ENCODE results near the gene MYO15A. TPM values are rescaled to one million over a fixed set of nuclear protein-coding genes. Genes with fewer than 3 reads are reported as not detected.
"Not testable (repeated sequence)": the region's sequence is repeated elsewhere in the genome, so short reads cannot be mapped to it uniquely, and the experiment has no call there.

The MYO15A gene
- polyA plus RNA-seq, 3 donors = 1.7 to 3.2 (median 2.3) TPM

DNA sequence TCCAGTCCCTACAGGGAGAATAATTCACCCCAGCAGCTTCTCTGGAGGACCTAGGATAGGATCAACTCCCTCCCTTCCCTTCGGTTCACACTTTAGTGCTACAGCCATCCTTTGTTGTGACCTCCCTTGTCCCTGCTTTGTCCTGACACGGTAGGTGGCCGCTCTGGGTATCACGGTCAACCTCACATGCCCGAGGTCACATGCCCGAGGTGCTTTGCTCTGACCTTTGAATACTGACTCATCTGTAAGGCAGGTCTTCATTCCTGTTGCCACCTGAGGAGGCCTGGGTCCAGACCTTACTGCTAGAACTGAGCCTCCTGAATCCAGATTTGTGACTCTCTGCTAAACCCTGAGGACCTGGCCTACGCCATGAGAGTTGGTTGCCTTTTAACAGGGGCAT is 94.8 kb downstream of the MYO15A start:
- no peak for DNase-seq (ENCODE audit: low read depth in 3 of 3, low spot score in 2 of 3)

DNA sequence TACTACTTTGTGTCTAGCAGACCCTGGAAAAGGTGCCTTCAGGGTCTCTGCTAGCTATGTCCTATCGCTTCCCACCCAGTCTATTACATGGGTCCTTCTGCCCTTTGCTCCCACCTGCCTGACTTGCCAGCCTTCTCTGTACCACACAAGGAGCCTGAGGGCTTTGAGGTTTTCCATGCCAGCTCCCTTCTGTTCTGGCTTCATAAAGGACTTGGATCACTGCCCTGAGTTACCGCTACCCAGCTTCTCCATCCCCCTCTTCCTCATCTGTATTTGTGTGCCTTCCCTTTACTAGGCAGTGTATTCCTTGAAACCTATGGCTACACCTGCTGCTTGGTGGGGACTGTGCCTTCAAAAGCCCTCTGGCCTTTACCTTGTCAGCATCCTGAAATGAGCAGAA is 97.3 kb downstream of the MYO15A start:
- DNase-seq (ENCODE audit: low read depth in 3 of 3, low spot score in 2 of 3) = no peak

DNA sequence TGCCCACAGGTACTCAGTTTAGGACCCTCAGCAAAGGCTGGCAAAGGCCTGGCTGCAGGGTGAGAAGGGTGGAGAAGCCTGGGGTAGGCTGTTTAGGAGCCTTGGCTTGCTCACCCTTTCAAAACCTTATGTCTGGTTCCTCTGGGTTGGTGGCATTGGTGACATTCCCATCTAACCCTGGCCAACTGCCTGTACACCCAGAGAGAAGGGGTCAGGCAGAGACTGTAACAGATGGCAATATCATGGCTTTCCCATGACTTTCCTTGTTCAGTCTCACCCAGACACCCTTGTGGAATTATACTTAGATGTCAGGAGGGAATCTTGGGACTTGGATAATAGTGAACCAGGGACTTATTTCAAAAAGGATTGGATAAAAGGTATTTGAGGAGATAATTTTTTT is 98.4 kb downstream of the MYO15A start:
- DNase-seq (ENCODE audit: low read depth in 3 of 3, low spot score in 2 of 3) = no peak

DNA sequence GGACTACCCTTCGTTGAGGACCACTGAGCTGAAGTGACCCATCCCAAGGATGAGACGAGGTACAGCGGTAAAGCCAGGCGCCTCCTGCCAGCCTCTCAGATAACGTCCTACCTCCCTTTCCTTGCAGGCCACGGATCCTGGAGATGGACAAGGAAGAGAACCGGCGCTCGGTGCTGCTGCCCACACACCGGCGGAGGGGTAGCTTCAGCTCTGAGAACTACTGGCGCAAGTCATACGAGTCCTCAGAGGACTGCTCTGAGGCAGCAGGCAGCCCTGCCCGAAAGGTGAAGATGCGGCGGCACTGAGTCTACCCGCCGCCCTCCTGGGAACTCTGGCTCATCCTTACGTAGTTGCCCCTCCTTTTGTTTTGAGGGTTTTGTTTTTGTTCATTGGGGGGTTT is 99.5 kb downstream of the MYO15A start:
- no peak for DNase-seq (ENCODE audit: low read depth in 3 of 3, low spot score in 2 of 3)

DNA sequence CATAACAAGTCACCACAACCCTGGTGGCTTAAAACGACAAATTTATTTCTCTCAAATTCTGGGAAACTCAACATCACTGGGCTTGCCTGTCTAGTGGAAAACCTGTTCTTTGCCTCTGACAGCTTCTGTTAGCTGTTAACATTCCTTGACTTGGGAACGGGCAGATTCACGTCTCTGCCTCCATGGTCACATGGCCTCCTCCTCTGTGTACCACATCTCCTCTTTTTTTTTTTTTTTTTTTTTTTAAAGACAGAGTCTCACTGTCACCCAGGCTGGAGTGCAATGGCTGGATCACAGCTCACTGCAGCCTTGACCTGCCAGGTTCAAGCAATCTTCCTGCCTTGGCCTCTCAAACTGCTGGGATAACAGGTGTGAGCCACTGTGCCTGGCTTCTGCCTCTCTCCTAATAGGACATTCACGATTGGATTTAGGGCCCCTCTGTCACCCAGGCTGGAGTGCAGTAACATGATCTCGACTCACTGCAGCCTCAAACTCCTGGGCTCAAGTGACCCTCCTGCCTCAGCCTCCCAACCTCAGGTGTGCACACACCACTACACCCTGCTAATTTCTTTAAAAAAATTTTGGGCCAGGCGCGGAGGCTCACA is 105.2 kb downstream of the MYO15A start:
- DNase-seq (ENCODE audit: low read depth in 3 of 3, low spot score in 2 of 3) = no peak

DNA sequence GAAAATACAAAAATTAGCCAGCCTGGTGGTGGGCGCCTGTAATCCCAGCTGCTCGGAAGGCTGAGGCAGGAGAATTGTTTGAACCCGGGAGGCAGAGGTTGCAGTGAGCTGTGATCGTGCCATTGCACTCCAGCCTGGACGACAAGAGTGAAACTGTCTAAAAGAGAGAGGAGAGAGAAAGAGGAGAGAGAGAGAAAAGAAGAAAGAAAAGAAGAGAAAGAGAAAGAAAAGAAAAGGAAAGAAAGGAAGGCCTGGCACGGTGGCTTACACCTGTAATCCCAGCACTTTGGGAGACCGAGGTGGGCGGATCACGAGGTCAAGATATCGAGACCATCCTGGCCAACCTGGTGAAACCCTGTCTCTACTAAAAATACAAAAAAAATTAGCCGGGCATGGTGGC is 108.3 kb downstream of the MYO15A start:
- DNase-seq (ENCODE audit: low read depth in 3 of 3, low spot score in 2 of 3) = not testable (repeated sequence)

DNA sequence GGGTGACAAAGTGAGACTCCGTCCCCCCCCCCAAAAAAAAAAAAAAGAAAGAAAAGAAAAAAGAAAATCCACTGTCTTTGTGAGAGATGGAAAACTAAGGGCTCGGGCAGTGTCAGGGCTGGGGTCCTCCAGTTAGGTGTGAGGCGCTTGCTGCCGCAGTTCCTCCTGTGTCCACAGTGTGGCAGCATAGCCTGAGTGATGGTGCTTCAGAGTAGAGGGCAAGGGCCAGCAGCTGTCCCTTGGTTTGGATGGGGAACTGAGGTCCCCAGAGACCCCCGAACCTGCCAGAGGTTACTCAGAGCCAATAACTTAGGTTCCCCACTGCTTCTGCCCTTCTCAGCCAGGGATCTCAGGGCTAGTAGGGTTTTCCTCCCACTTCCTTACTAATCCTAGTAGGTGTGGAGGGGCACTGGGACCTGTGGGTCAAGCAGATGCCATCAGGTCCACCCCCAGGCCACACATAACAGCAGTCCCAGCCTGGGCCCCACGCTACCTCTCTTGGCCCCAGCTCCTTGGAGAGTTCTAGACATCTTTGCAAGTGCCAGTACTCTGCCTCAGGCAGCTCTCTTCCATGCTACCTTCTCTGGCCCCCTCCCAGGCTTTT is 109.0 kb downstream of the MYO15A start:
- peak in 1 of 3 donors; percentile 49 for DNase-seq (ENCODE audit: low read depth in 3 of 3, low spot score in 2 of 3)

DNA sequence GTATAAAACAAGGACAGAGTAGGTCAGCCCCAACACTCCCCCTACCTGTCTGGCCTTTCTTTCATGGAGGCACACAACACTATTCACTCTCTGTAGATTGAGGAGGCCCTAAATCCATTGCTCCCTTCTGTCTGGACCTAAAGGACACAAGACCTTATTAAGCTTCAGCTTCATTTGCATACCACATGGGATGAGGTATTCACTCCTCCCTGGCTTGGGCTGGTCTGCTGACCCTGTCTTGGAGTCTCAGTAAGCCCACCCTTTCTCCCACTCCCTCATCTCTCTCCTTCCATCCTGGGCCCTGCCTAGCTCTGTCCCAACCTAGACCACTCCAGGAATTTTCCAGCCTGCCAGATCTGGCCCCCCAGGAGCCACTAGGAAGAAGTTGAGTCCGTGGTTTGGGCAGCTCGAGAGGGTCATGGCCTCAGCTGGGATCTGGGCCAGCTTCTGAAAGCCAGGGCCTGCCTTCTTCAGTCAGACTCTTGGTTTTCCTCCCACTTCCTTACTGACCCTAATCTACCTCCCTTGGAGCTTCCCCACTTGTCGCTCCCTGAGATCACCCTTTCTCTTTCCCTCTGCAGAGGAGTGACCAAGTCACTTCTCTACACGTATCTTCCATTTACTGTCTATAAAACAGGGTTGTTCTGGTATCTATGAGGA is 110.3 kb downstream of the MYO15A start:
- peak in 1 of 3 donors; percentile 6 for DNase-seq (ENCODE audit: low read depth in 3 of 3, low spot score in 2 of 3)

DNA sequence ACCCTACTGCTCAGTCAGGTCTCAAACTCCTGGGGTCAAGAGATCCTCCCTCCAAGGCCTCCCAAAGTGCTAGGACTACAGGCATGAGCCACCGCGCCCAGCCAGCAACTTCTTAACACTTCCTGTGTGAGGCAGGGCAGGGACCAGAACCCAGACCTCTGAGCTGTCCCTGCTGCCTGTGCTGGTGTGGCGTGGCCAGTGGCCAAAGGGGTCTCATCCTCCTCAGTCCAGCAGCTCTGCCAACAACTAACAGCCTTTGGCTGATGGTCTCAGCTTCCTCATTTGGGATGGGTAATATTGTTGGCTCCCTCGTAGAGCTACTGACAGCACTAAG is 115.5 kb downstream of the MYO15A start:
- no peak for DNase-seq (ENCODE audit: low read depth in 3 of 3, low spot score in 2 of 3)

DNA sequence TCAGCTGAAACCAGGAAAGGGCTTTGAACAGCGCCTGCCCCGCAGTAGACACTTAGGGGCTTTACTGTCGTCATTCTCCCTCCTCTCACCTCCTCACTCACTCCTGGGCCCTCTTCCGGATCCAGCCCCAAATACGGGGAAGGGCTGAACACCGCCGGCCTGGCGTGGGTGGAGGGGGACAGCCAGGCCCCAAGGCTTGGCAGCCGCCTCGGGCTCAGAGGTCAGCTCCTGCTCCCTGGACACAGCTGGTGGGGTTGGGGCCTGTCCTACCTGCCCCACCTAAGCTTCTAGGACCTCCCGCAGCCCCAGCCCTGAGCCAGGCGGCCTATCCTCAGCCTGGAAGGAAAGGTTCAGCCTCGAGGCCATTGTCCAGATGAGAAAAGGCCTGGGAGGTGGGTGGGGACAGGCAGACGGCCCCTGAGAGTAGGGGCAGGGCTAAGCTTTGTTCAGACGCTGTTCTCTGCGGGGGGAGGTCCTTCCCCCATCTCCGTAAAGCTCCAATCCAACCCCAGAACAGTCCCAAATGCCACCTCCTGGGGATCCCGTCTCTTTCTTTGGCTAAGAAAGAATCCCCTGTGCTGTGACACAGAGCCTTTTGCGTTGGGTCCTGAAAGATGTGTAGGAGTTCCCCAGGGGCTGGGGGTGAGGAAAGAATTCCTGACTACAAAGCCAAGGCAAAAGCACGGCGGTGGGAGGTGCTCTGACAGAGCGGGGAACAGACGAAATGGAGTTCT is 116.0 kb downstream of the MYO15A start:
- no peak for DNase-seq (ENCODE audit: low read depth in 3 of 3, low spot score in 2 of 3)

DNA sequence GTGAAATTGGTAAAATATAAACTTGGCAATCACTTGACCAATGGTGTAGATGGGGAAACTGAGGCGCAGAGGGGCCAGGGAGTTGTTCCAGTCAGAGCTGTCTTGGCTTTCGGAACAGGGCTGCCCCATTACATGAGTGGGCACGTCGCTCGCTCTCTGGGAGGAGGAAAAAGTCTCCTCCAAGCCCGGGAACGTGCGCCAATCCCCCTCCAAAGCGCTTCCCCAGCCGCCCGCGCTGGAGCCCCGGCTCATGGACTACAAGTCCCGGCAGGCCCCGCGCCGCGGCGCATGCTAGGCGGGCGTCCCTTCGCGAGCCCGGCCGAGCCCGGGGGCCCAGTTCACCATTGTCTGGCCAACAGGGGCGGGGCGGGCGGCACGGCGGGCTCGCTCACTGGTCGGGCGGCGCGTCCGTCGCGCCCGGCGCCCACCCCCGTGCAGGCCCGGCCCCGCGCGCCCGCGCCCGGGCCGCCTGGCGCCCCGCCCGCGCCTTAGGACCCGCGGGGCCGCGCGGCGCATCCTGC is 116.6 kb downstream of the MYO15A start, which contains the start of gene LLGL1:
LLGL1 (plus strand) TSS at position 515 of the 521 bp plus-strand sequence. CDS start 48 bp downstream, outside the sequence.
- DNase-seq (ENCODE audit: low read depth in 3 of 3, low spot score in 2 of 3) = peak in 2 of 3 donors; percentile 90 to 91

DNA sequence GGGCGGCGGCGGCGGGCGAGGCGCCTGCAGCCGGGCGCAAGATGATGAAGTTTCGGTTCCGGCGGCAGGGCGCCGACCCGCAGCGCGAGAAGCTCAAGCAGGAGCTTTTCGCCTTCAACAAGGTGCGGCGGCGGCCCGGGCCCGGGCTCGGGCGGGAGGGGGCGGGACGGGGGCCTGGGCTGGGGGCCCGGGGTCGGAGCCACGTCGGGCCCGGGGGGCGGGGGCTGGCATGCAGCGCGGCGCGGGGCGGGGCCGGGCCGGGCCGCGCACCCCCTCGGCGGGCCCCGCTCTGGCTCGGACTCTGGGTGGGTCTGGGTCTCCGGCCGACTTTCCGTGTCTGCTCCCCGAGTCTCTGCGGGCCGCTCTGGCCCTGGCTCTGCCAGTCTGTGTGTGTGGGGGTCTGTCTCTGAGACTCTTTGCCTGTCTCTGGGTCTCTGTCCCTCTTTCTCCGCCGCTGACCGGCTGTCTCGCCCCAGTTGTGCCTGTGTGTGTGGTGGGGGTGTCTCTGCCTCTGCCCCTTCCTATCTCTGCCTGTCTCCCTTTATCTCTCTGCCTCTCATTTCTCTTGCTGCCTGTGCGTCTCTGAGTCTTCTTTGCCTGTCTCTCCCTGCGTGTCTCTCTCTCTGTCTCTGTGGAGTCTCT is 117.2 kb downstream of the MYO15A start:
- no peak for DNase-seq (ENCODE audit: low read depth in 3 of 3, low spot score in 2 of 3)

DNA sequence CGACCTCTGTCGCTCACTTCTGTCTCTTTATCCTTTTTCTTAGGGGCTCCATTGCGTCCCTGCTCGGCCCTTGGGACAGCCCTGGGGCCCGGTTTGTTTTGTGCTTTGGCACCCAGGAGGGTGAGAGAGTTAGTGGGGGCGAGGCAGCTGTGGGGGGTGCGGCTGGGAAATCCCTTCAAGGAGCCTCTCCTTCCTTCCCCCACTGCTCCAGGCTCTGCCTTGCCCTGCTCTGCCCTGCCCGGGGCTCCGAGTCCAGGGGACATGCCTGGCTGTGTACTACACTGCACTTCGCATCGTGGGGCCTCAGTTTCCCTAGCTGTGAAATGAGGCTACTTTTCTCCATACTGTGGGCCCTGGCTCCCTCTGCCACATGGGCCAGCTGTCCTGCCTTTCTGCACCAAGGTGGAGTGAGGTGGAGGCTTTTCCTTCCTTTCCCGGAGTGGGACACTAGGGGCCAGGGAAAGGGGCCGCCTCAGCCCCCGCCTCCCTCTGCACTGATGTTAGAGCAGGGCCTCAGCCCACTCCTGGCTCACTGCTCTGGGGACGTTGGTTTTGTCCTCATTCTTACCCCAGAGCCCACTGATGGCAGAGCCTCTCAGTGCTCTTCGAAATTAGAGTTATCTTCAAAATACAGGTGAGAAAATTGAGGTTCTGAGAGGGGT is 117.9 kb downstream of the MYO15A start:
- DNase-seq (ENCODE audit: low read depth in 3 of 3, low spot score in 2 of 3) = no peak

DNA sequence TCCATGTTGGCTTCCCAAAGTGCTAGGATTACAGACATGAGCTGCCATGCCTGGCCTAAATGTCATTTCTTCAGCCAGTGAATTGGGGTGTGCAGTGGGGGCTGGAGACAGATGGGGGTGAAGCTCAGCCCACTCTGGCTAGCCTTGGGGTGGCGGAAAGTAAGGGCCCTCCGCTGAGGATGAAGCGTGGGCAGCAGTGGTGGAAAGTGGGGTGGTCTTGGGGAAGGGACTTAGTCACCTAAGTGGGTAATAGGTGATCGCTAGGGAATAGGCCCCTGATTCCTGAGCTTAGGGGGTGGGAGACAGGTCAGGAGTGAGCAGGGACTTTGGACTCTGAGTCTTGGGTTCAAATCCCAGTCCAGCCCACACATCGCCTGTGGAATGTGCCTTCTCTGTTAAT is 119.1 kb downstream of the MYO15A start:
- DNase-seq (ENCODE audit: low read depth in 3 of 3, low spot score in 2 of 3) = no peak

DNA sequence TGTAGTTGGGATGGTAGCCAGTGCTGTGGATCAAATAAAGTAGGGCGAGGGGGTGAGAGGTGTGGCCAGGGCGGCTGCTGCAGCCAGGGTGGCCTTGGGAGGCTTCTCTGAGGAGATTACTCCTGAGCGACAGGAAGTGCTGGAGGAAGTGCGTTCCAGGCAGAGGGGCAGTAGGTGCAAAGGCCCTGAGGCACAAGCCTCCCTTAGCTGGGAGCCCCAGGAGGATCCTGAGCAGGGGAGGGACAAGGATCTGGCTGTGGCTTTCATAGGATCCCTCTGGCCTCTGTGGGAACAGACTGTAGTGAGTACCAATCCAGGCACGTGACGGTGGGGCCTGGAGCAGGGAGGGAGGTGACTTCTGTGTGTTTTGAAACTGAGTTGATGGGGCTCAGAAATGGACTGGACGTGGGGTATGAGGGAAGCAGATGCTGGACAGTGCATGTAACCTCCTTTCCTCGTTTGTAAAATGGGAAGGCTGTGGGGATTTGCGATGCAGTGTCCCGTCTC is 119.7 kb downstream of the MYO15A start:
- no peak for DNase-seq (ENCODE audit: low read depth in 3 of 3, low spot score in 2 of 3)

DNA sequence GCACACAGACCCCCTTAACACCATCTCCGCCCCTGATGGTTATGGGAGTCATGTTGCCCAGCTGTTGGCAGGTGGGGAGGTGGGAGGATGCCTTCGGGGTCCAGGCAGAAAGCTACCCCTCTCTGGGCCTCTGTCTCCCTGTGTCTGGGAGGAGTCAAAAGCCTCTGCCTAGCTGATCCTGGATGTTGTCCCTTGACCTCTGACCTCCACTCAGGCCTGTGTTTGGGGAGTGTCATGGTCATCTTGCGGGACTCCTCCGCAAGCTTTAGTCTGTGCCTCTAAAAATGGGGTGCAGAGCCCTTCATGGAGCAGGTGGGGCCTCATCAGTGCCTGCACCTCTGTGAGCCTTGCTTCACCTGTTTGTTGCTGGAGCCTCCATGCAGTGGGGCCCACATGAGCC is 120.7 kb downstream of the MYO15A start:
- no peak for DNase-seq (ENCODE audit: low read depth in 3 of 3, low spot score in 2 of 3)

Data from right renal cortex interstitium (tissue), 3 donors.